K562 (cell line): ENCODE results near the gene ECT2L. TPM values are rescaled to one million over a fixed set of nuclear protein-coding genes. Genes with fewer than 3 reads are reported as not detected.

Experiments
- ATAC-seq: fragments of 200-7000 bp; cut with Tn5 transposase; 3 replicates; pipeline ENCODE4 v1.9.1; 2020; ENCODE audit warnings: moderate library complexity
- BruUV-seq: library from RNA; stranded (reverse); fragments of 400-500 nt; replicated peaks from 2 replicates; lab custom pipeline; 2021; lab: Mats Ljungman, UMichigan
- CTCF ChIA-PET: fragments of 300-600 bp; formaldehyde crosslinking; extraction: SDS; loops from one replicate; lab custom pipeline; 2021; ENCODE audit warnings: low intra/inter-chr PET ratio; lab: Yijun Ruan, JAX
- POLR2A ChIA-PET: fragments of 300-600, 350-650 bp; sonication (Branson Sonifier 250); formaldehyde crosslinking; extraction: SDS; loops from one replicate; lab custom pipeline; 2021; ENCODE audit warnings: antibody characterized with exemption, inconsistent platforms; lab: Yijun Ruan, JAX
- DNase-seq, 4 experiments: peaks; one replicate each; pipeline versions ENCODE4 v3.0.0 to v3.0.0-alpha.2; 2011 to 2018; ENCODE audit warnings: low spot score in 3 of 4, mixed read lengths in 3 of 4; ENCODE audit errors: extremely low read depth in 1 of 4
- FAIRE-seq: peaks from 2 replicates; lab custom pipeline; 2011; peaks lifted over from hg19 to GRCh38; lab: Jason Lieb, UNC
- H2AFZ ChIP-seq: 2 replicates; pipeline ENCODE4 v1.6.0; 2011; ENCODE audit warnings: low read depth, low read length, control low read depth, inconsistent platforms
- H3K27ac ChIP-seq: fragments of 200-600 bp; 3 replicates; pipeline ENCODE4 v1.8.0; 2011; ENCODE audit warnings: low read depth, mild to moderate bottlenecking, control low read depth, inconsistent platforms, low read length, moderate library complexity, mixed read lengths; ENCODE audit errors: extremely low read depth
- H3K27me3 ChIP-seq, 2 experiments: fragments of 300-600 bp in 1 of 2; 2 replicates in 1 of 2; 3 replicates in 1 of 2; pipeline versions ENCODE4 v1.6.0 to v1.8.0; 2011; ENCODE audit warnings: inconsistent platforms in 2 of 2, low read length in 2 of 2, mild to moderate bottlenecking in 1 of 2, mixed read lengths in 1 of 2, moderate library complexity in 1 of 2; ENCODE audit not compliant: control insufficient read depth in 2 of 2, insufficient read depth in 2 of 2
- H3K36me3 ChIP-seq: fragments of 300-600 bp; 3 replicates; pipeline ENCODE4 v1.8.0; 2011; ENCODE audit warnings: mild to moderate bottlenecking, low read length, inconsistent platforms; ENCODE audit not compliant: control insufficient read depth, insufficient read depth
- H3K4me1 ChIP-seq, 2 experiments: fragments of 200-600 bp in 1 of 2; replicated peaks in 1 of 2; 2 replicates in 1 of 2; 3 replicates in 1 of 2; pipeline versions ENCODE4 v1.5.1 to v1.8.0; 2011; ENCODE audit warnings: inconsistent platforms in 2 of 2, low read length in 2 of 2, mild to moderate bottlenecking in 1 of 2, mixed read lengths in 1 of 2, moderate library complexity in 1 of 2; ENCODE audit not compliant: control insufficient read depth in 2 of 2, insufficient read depth in 2 of 2
- H3K4me2 ChIP-seq: 2 replicates; pipeline ENCODE4 v1.6.1; 2011; ENCODE audit warnings: low read length, control low read depth, inconsistent platforms, mixed read lengths; ENCODE audit not compliant: insufficient read depth
- H3K4me3 ChIP-seq: fragments of 200-600 bp; sonication (generic), shearing (Covaris generic); 2 replicates; pipeline ENCODE4 v1.5.1; 2016; ENCODE audit warnings: control low read depth, inconsistent platforms
- H3K79me2 ChIP-seq: fragments of 200-600 bp; 3 replicates; pipeline ENCODE4 v1.8.0; 2011; ENCODE audit warnings: low read length, inconsistent platforms; ENCODE audit not compliant: control insufficient read depth, insufficient read depth
- H3K9ac ChIP-seq, 2 experiments: 2 replicates each; pipeline versions ENCODE4 v1.6.0 to v1.6.1; 2011; ENCODE audit warnings: low read depth in 2 of 2, low read length in 2 of 2, control low read depth in 1 of 2, inconsistent platforms in 1 of 2, mild to moderate bottlenecking in 1 of 2, mixed read lengths in 1 of 2; ENCODE audit not compliant: insufficient read depth in 1 of 2
- H3K9me1 ChIP-seq: one replicate; pipeline ENCODE4 v1.6.0; 2011; ENCODE audit warnings: inconsistent platforms, mild to moderate bottlenecking, low read length, moderate library complexity; ENCODE audit not compliant: control insufficient read depth, insufficient read depth
- H3K9me3 ChIP-seq: replicated peaks from 2 replicates; pipeline ENCODE4 v1.5.1; 2011; ENCODE audit warnings: low read depth, low read length, inconsistent platforms; ENCODE audit not compliant: control insufficient read depth, insufficient read depth
- H4K20me1 ChIP-seq: replicated peaks from 2 replicates; pipeline ENCODE4 v1.6.1; 2011; ENCODE audit warnings: low read length, inconsistent platforms, mixed read lengths; ENCODE audit not compliant: control insufficient read depth, insufficient read depth
- CHD1 ChIP-seq: fragments of 200-600 bp; sonication (generic); IDR thresholded peaks from one replicate; pipeline ENCODE4 v1.6.1; 2012; ENCODE audit warnings: mild to moderate bottlenecking, moderate library complexity, low read length, inconsistent platforms
- FOSL1 ChIP-seq: fragments of 200-800 bp; sonication (Bioruptor generic); conservative IDR thresholded peaks from 2 replicates; pipeline ENCODE4 v1.6.1; 2016; ENCODE audit warnings: missing genetic modification characterization, missing compliant biosample characterization
- HLTF ChIP-seq: fragments of 450-650 bp; IDR thresholded peaks from 2 replicates; pipeline ENCODE4 v1.6.1; 2016
- PTRF ChIP-seq: fragments of 450-650 bp; IDR thresholded peaks from 2 replicates; pipeline ENCODE4 v1.6.1; 2016; ENCODE audit warnings: mild to moderate bottlenecking, missing genetic modification characterization, missing compliant biosample characterization
- SPI1 ChIP-seq: IDR thresholded peaks from 2 replicates; pipeline ENCODE4 v1.6.1; 2011; ENCODE audit warnings: low read depth, low read length, control low read depth, borderline replicate concordance
- TCF7L2 ChIP-seq: fragments of 150-350 bp; IDR thresholded peaks from 2 replicates; pipeline ENCODE4 v1.6.1; 2016; ENCODE audit warnings: low read depth, mild to moderate bottlenecking, low read length, moderate library complexity
- TRIM24 ChIP-seq, 2 experiments: fragments of 450-650 bp; IDR thresholded peaks; 2 replicates each; pipeline ENCODE4 v1.6.1; 2016
- ZNF175 ChIP-seq: fragments of 200-800 bp; sonication (Bioruptor generic); IDR thresholded peaks from 2 replicates; pipeline ENCODE4 v1.6.1; 2016; ENCODE audit warnings: low read depth, mild to moderate bottlenecking, missing genetic modification characterization, missing compliant biosample characterization
- ZNF780A ChIP-seq: fragments of 250-450 bp; sonication (Bioruptor Pico); IDR thresholded peaks from 2 replicates; pipeline ENCODE4 v1.5.0; 2021; ENCODE audit warnings: mild to moderate bottlenecking
- ZSCAN32 ChIP-seq: fragments of 450-650 bp; formaldehyde crosslinking; IDR thresholded peaks from 2 replicates; pipeline ENCODE4 v1.4.0; 2020; ENCODE audit warnings: mild to moderate bottlenecking, moderate library complexity
- WGBS: fragments of 100-300 bp; shearing (Covaris generic); methylation state at CpG from one replicate; pipeline ENCODE4 v1.1.6; 2016; ENCODE audit warnings: low coverage, mixed read lengths; ENCODE audit not compliant: insufficient coverage; ENCODE audit errors: missing lambda C conversion rate; 5-methylcytosine and 5-hydroxymethylcytosine counted together
- in situ Hi-C: fragments of 300-500 bp; cut with MboI; formaldehyde crosslinking; loops from 4 replicates; pipeline ENCODE4 v1.15.0; 2018; ENCODE audit warnings: inconsistent platforms, mixed read lengths
- intact Hi-C: fragments of 100-400 bp; cut with micrococcal nuclease; formaldehyde crosslinking; loops from 2 replicates; pipeline ENCODE4 v1.14.2; 2022
- polyA plus RNA-seq, 8 experiments: library from polyadenylated mRNA; depleted of rRNA in 4 of 8; stranded (reverse) in 5 of 8; unstranded in 3 of 8; fragments of >200 nt; fragmentation: Nextera tagmentation in 2 of 8; fragmentation: Illumina TruSeq in 1 of 8; extraction: Ambion mirVana in 2 of 8; extraction: Trizol in 1 of 8; gene quantifications; 2 replicates each; pipeline versions ENCODE4 v1.2.1 to v1.2.3, GENCODE V29; 2011 to 2014; ENCODE audit warnings: inconsistent platforms in 1 of 8, missing spikeins in 1 of 8
- total RNA-seq, 7 experiments: library from RNA; depleted of rRNA in 6 of 7; stranded (reverse); fragments of >200 nt in 6 of 7; fragmentation: Illumina TruSeq in 2 of 7; extraction: Trizol in 2 of 7; gene quantifications; 2 replicates each; pipeline versions ENCODE4 v1.2.1 to v1.2.3, GENCODE V29; 2011 to 2021; ENCODE audit warnings: low replicate concordance in 1 of 7

ECT2L gene
- total and polyA plus RNA-seq, 9 of the 15 experiments (the other 6 are each of a cell fraction or from before 2014, with no cell fraction given) = 0.03 to 0.04 TPM; not detected in 7

DNA sequence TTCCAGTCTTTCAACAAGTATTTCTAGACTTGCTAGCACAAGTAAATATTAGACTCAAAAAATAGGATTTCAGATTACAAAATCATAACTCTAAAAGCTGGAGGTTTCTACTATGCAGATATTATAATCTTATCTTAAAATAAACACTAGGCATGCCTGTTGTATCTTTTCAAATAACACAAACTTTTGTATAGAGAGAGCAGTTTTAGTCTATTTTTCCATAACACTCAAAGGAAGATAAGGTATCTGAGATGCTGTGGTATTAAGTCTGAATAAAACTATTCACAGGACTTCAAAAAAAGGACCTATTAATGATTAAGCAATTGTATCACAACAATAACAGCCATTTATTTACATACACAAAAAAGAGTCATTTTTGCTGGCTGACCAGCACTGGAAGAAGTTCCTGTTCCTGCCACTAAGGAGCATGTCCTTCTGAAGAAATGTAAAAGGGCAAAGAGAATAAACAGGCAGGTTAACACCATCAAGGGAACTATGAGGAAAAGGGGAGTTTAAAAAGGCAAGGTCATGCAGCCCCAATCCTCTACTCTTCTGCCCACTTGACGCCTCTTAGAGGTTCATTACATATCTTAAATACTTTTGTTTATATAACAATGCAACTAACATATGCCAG is 152.8 kb downstream of the ECT2L start:
- POLR2A ChIA-PET = interaction anchor here (1.0 kb wide), 1 partner anchor 38 kb away, joined by 3 read pairs; no protein-coding TSS in a partner anchor
- in situ Hi-C loops = no loop called here
- CTCF ChIA-PET = no interaction called here
- WGBS = 86% methylated on average over 1 of the region's 1 CpG
- no TSS peak for BruUV-seq
- H2AFZ ChIP-seq = no peak overlapping the region
- no peak for DNase-seq
- H3K4me1 ChIP-seq = no peaks in the 10 kb centered on the region; a peak in 2 of 5 replicates
- FAIRE-seq = no peak
- H3K36me3 ChIP-seq = peaks cover 8% of the 10 kb centered on the region; the same call in 2 of the 3 replicates
- H3K9me3 ChIP-seq = no peaks in the 10 kb centered on the region
- H3K9ac ChIP-seq = no peak overlapping the region
- H3K27ac ChIP-seq = no peak overlapping the region
- no peak; the same call in 2 of the 3 replicates for ATAC-seq
- H3K4me3 ChIP-seq = no peak overlapping the region
- H3K79me2 ChIP-seq = peaks cover 3% of the 10 kb centered on the region; the same call in 2 of the 3 replicates
- TF ChIP-seq FOSL1 (tag) (no peak), ZNF780A (CRISPR knock-in tag) (no peak), ZSCAN32 (CRISPR knock-in tag) (no peak), CHD1 (no peak), TRIM24 (IDR thresholded peaks at IDR 0.05) (no peak), HLTF (no peak), SPI1 (no peak), TCF7L2 (no peak), ZNF175 (CRISPR knock-in tag) (no peak), PTRF (tag) (no peak)
- TF ChIP-seq, all 486 proteins: peak for 0
- Histone ChIP-seq H3K9me1 (no peaks in the 10 kb centered on the region), H4K20me1 (no peaks in the 10 kb centered on the region), H3K4me2 (no peak overlapping the region), H3K27me3 (no peaks in the 10 kb centered on the region)
- intact Hi-C loops = loop anchor here (5.0 kb wide), 1 partner anchor 39 kb away; the partner anchor contains the start of gene REPS1
